Heart right ventricle (tissue), 16 donors: ENCODE results near the gene FICD. TPM values are rescaled to one million over a fixed set of nuclear protein-coding genes. Genes with fewer than 3 reads are reported as not detected.
"Not testable (repeated sequence)": the region's sequence is repeated elsewhere in the genome, so short reads cannot be mapped to it uniquely, and the experiment has no call there.

Experiments used
- ATAC-seq, 8 donors: fragments of 200-7000 bp; cut with Tn5 transposase; one replicate each; pipeline ENCODE4 v1.9.1; 2020; ENCODE audit warnings: mild to moderate bottlenecking in 8 of 8, moderate library complexity in 8 of 8, moderate number of reproducible peaks in 1 of 8
- DNase-seq, 2 donors: peaks; one replicate each; pipeline ENCODE4 v3.0.0-alpha.2; 2020
- H3K27ac ChIP-seq, 10 donors: fragments of 200-600 bp; sonication (generic) in 2 of 10; one replicate each; pipeline versions ENCODE4 v1.5.0 to v1.8.0; 2020 to 2022; ENCODE audit warnings: mild to moderate bottlenecking in 3 of 10
- H3K27me3 ChIP-seq, 7 donors: fragments of 200-600 bp; one replicate each; pipeline ENCODE4 v1.8.0; 2021 to 2022; ENCODE audit warnings: mild to moderate bottlenecking in 2 of 7
- H3K36me3 ChIP-seq, 9 donors: fragments of 200-600 bp; sonication (generic) in 1 of 9; one replicate each; pipeline versions ENCODE4 v1.5.0 to v1.8.0; 2020 to 2022; ENCODE audit warnings: mild to moderate bottlenecking in 2 of 9
- H3K4me1 ChIP-seq, 9 donors: fragments of 200-600 bp; sonication (generic) in 1 of 9; one replicate each; pipeline versions ENCODE4 v1.5.0 to v1.8.0; 2020 to 2022; ENCODE audit warnings: mild to moderate bottlenecking in 4 of 9
- H3K4me3 ChIP-seq, 10 donors: fragments of 200-600 bp; sonication (generic) in 2 of 10; one replicate each; pipeline versions ENCODE4 v1.5.0 to v1.8.0; 2020 to 2022; ENCODE audit warnings: mild to moderate bottlenecking in 7 of 10, moderate library complexity in 2 of 10
- H3K9me3 ChIP-seq, 11 donors: fragments of 200-600 bp in 10 of 11; sonication (generic) in 2 of 11; one replicate each; pipeline versions ENCODE4 v1.5.0 to v1.8.0; 2013 to 2022; ENCODE audit warnings: mild to moderate bottlenecking in 2 of 11, control low read depth in 1 of 11, moderate library complexity in 1 of 11
- CTCF ChIP-seq, 9 donors: fragments of 200-600 bp; sonication (generic) in 2 of 9; IDR thresholded peaks; one replicate each; pipeline versions ENCODE4 v1.5.0 to v1.8.0; 2021 to 2022; ENCODE audit warnings: antibody characterized with exemption in 9 of 9, mild to moderate bottlenecking in 5 of 9, moderate library complexity in 1 of 9
- WGBS, 2 donors: extraction: QIAGEN DNeasy Blood & Tissue Kit; methylation state at CpG; one replicate each; pipeline ENCODE4 v1.1.7; 2013; ENCODE audit warnings: inconsistent platforms in 1 of 2; 5-methylcytosine and 5-hydroxymethylcytosine counted together
- intact Hi-C, 10 donors: fragments of 100-400 bp; cut with DNase I; formaldehyde crosslinking; loops; one replicate each; pipeline versions ENCODE4 v1.11.1 to v1.14.2; 2022
- polyA plus RNA-seq, 2 donors: library from polyadenylated mRNA; stranded (reverse); fragments of 200-250 nt; gene quantifications; one replicate each; pipeline ENCODE4 v1.2.3, GENCODE V29; 2013
- total RNA-seq, 10 donors: library from RNA; stranded (reverse); fragmentation: NEBNext Ultra II Directional in 3 of 10; extraction: Animal tissue kit (Norgen Biotek cat#: 25700) in 3 of 10; gene quantifications; one replicate each; pipeline versions ENCODE4 v1.2.1 to v1.2.4, GENCODE V29; 2021 to 2023
- donor health status: Arrhythmogenic right ventricular cardiomyopathy.
- donor health status: ischemic (EF 13 %, LVEDD 7.1; RV severe dilation, severe dysfunction).
- donor health status: healthy with polysubstance abuse.
- donor health status: DM: no; HTN: yes; CAD: no.
- donor health status: DM: no; HTN: no; CAD: no.
- donor health status: ischemic (EF 25% LVEDD 6.9; RV normal size, moderate dysfunction).
- donor health status: ischemic (EF 25% LVEDD 5.7; RV mildly dilated, moderate dysfunction).
- donor health status: healthy.
- donor health status: DM: yes; HTN: yes; CAD: no.
- donor health status: Ischemic cardiomyopathy.
- donor health status: ischemic (EF 35%, LVEDD 5.7; RV mildly dilated, moderate dysfunction).
- donor health status: nonischemic (EF 11% LVEDD 7.7; RV severe dilation, severe dysfunction).
- donor health status: DM: yes; HTN: yes; CAD: no.
- donor health status: PGD.
- donor health status: ischemic (EF 29% LVEDD 5.4; RV normal size, mild dysfunction).
- donor health status: nonischemic (EF 23%, LVEDD 6.1; RV moderate dilation, normal function).

Gene FICD
- total and polyA plus RNA-seq, 12 donors = 2.1 to 4.4 (median 2.8) TPM

DNA sequence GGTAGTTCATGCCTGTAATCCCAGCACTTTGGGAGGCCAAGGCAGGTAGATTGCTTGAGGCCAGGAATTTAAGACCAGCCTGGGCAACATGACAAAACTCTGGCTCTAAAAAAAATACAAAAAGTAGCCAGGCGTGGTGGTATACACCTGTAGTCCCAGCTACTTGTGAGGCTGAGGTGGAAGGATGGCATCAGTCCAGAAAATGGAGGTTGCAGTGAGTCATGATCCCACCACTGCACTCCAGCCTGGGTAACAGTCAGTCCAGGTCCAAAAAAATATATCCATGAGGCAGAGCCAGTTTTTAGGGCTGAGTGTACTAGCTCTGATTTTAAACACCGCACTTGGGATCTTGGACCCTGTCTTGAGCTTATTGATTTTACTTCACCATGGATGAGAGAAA, 30.6 kb upstream of the FICD start:
- no peak overlapping the region for H3K27ac ChIP-seq

DNA sequence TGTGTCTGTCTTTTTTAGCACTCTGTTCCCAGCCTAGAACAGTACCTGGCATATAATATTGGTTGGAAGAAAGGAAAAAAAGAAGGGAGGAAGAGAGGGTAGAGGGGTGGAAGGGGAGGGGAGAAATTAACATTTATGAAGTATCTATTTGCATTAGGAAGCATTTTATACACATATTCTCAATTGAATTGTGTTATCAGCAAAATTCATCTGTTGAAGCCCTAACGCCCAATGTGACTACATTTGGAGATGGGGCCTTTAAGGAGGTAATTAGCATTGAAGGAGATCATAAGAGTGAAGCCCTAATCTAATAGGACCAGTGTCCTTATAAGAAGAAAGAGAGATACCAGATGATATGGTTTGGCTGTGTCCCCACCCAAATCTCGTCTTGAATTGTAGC, 30.2 kb upstream of the FICD start:
- DNase-seq = no peak
- WGBS, 2 donors = 54 to 66% methylated on average over 2 of the region's 2 CpGs
- no peak for TF ChIP-seq CTCF (IDR thresholded peaks at IDR 0.05)
- Histone ChIP-seq H3K27me3 (peaks cover 0 to 35% (median 20%) of the 10 kb centered on the region in 7 donors), H3K36me3 (no peaks in the 10 kb centered on the region), H3K27ac (no peak overlapping the region), H3K4me1 (no peaks in the 10 kb centered on the region), H3K4me3 (no peak overlapping the region), H3K9me3 (peaks cover 0 to 13% (median 0%) of the 10 kb centered on the region in 11 donors)
- intact Hi-C loops = no loop called here
- no peak for ATAC-seq

More for the DNA sequence above, 30.6 kb upstream of the FICD start:
- WGBS, 2 donors = 69 to 81% methylated on average over 2 of the region's 2 CpGs
- Histone ChIP-seq H3K4me3 (no peak overlapping the region), H3K27me3 (peaks cover 0 to 35% (median 24%) of the 10 kb centered on the region in 7 donors), H3K9me3 (peaks cover 0 to 13% (median 0%) of the 10 kb centered on the region in 11 donors), H3K4me1 (no peaks in the 10 kb centered on the region), H3K36me3 (no peaks in the 10 kb centered on the region)
- intact Hi-C loops = no loop called here
- ATAC-seq = no peak
- no peak for DNase-seq
- no peak for TF ChIP-seq CTCF (IDR thresholded peaks at IDR 0.05)

- Histone ChIP-seq H3K27me3 (peaks cover 0 to 30% (median 16%) of the 10 kb centered on the region in 7 donors), H3K9me3 (peaks cover 0 to 13% (median 0%) of the 10 kb centered on the region in 11 donors)
- H3K4me1 ChIP-seq, ATAC-seq, intact Hi-C loops, H3K27ac ChIP-seq, H3K36me3 ChIP-seq, DNase-seq, H3K4me3 ChIP-seq: not testable (repeated sequence)
- WGBS, 2 donors = 31 to 35% methylated on average over 7 of the region's 7 CpGs
Observed at GRCh38 chr12:108485371-108485770, 29.7 kb upstream of the FICD start.

DNA sequence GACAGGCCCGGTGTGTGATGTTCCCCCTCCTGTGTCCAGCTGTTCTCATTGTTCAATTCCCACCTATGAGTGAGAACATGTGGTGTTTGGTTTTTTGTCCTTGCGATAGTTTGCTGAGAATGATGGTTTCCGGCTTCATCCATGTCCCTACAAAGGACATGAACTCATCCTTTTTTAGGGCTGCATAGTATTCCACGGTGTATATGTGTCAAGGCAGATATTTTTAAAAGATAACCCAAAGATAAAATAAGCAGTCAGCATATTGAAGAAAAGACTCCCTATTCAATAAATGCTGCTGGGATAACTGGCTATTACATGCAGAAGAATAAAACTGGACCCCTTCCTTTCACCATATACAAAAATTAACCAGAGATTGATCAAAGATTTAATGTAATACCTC, 28.0 kb upstream of the FICD start:
- intact Hi-C loops, H3K4me1 ChIP-seq, H3K4me3 ChIP-seq, H3K27ac ChIP-seq, H3K36me3 ChIP-seq, ATAC-seq, DNase-seq: not testable (repeated sequence)
- H3K9me3 ChIP-seq = peaks cover 0 to 13% (median 0%) of the 10 kb centered on the region in 11 donors
- 87% methylated on average over 4 of the region's 4 CpGs for WGBS, 2 donors
- peaks cover 0 to 18% (median 7%) of the 10 kb centered on the region in 7 donors for H3K27me3 ChIP-seq

- TF ChIP-seq CTCF (IDR thresholded peaks at IDR 0.05) = no peak
- no peak overlapping the region for H3K4me3 ChIP-seq
- intact Hi-C loops = loop anchor here in 1 of 10 donors (10.0 kb wide), 1 partner anchor 266 kb away; no protein-coding TSS in a partner anchor
- H3K36me3 ChIP-seq = no peaks in the 10 kb centered on the region
- peaks cover 0 to 35% (median 14%) of the 10 kb centered on the region in 7 donors for H3K27me3 ChIP-seq
- peaks cover 0 to 13% (median 0%) of the 10 kb centered on the region in 11 donors for H3K9me3 ChIP-seq
- ATAC-seq (no peak), DNase-seq (no peak)
- no peaks in the 10 kb centered on the region for H3K4me1 ChIP-seq
- WGBS, 2 donors = 62 to 72% methylated on average over 2 of the region's 2 CpGs
- no peak overlapping the region for H3K27ac ChIP-seq
Observed at GRCh38 chr12:108491256-108491655, 23.8 kb upstream of the FICD start.
